Activated CD4-positive, alpha-beta T cell treated with anti-CD3 and anti-CD28 coated beads, Interleukin-2, amount 10 ng/mL, durations not matched to agents 24 days and 14 days (primary cell): ENCODE measurements around the gene COPS7A. TPM values are rescaled to one million over a fixed set of nuclear protein-coding genes. Genes with fewer than 3 reads are reported as not detected.
A peak's percentile ranks its signal among the peaks of the same experiment; 100 is the strongest.

Experiments used
- DNase-seq: peaks from one replicate; pipeline ENCODE4 v3.0.0; 2022
- H3K27ac Mint-ChIP-seq: one replicate; pipeline ENCODE4 v1.8.0; 2022; ENCODE audit warnings: mild to moderate bottlenecking, mixed read lengths
- H3K27me3 Mint-ChIP-seq: one replicate; pipeline ENCODE4 v1.8.0; 2022; ENCODE audit warnings: mixed read lengths
- H3K36me3 Mint-ChIP-seq: one replicate; pipeline ENCODE4 v1.8.0; 2022; ENCODE audit warnings: low read depth, mild to moderate bottlenecking, mixed read lengths
- H3K4me1 Mint-ChIP-seq: one replicate; pipeline ENCODE4 v1.8.0; 2021; ENCODE audit warnings: mixed read lengths
- H3K4me3 Mint-ChIP-seq: one replicate; pipeline ENCODE4 v1.8.0; 2022; ENCODE audit warnings: mild to moderate bottlenecking, moderate library complexity, mixed read lengths
- H3K9me3 Mint-ChIP-seq: one replicate; pipeline ENCODE4 v1.8.0; 2021; ENCODE audit warnings: mixed read lengths
- intact Hi-C: fragments of 100-400 bp; cut with micrococcal nuclease; formaldehyde crosslinking; loops from one replicate; pipeline ENCODE4 v1.15.1; 2023
- total RNA-seq: library from RNA; stranded (reverse); gene quantifications from 2 replicates; pipeline ENCODE4 v1.2.3, GENCODE V29; 2022

COPS7A gene
- total RNA-seq, 1 donor from 2014 or later: 44.8 TPM

GRCh38 chr12:6772726-6773589 lies 49.1 kb downstream of the COPS7A start:
- peak overlapping the region; percentile 90 for H3K27ac Mint-ChIP-seq
- H3K4me3 Mint-ChIP-seq: peak overlapping the region; percentile 83
- H3K36me3 Mint-ChIP-seq: peaks cover 68% of the 10 kb centered on the region
- intact Hi-C loops: loop anchor here (1.0 kb wide), 1 partner anchor 7 kb away; no protein-coding TSS in a partner anchor
- H3K4me1 Mint-ChIP-seq: peaks cover 69% of the 10 kb centered on the region
- no peaks in the 10 kb centered on the region for H3K9me3 Mint-ChIP-seq
- DNase-seq: peak; percentile 72
- H3K27me3 Mint-ChIP-seq: no peaks in the 10 kb centered on the region

- H3K4me3 Mint-ChIP-seq: peak overlapping the region; percentile 83
- peak overlapping the region; percentile 90 for H3K27ac Mint-ChIP-seq
- peaks cover 75% of the 10 kb centered on the region for H3K36me3 Mint-ChIP-seq
- no peaks in the 10 kb centered on the region for H3K9me3 Mint-ChIP-seq
- intact Hi-C loops: no loop called here
- peaks cover 69% of the 10 kb centered on the region for H3K4me1 Mint-ChIP-seq
- no peaks in the 10 kb centered on the region for H3K27me3 Mint-ChIP-seq
- DNase-seq: peak; percentile 79
These were observed 49.9 kb downstream of the COPS7A start for GRCh38 chr12:6773590-6774351.

- Mint-ChIP-seq H3K4me1 (peaks cover 71% of the 10 kb centered on the region), H3K4me3 (peak overlapping the region; percentile 83), H3K9me3 (no peaks in the 10 kb centered on the region), H3K27me3 (no peaks in the 10 kb centered on the region), H3K36me3 (peaks cover 73% of the 10 kb centered on the region), H3K27ac (peak overlapping the region; percentile 75)
- intact Hi-C loops: loop anchor here (1.0 kb wide), 1 partner anchor 8 kb away; the partner anchor contains the start of gene PTMS
- no peak for DNase-seq
These were observed 50.7 kb downstream of the COPS7A start for GRCh38 chr12:6774499-6775062.

- peaks cover 68% of the 10 kb centered on the region for H3K36me3 Mint-ChIP-seq
These were observed 51.6 kb downstream of the COPS7A start for GRCh38 chr12:6775185-6776174.

GRCh38 chr12:6777386-6777785 lies 53.5 kb downstream of the COPS7A start:
- peaks cover 66% of the 10 kb centered on the region for H3K4me1 Mint-ChIP-seq
- no peaks in the 10 kb centered on the region for H3K27me3 Mint-ChIP-seq
- DNase-seq: no peak
- peak overlapping the region; percentile 84 for H3K4me3 Mint-ChIP-seq
- H3K27ac Mint-ChIP-seq: peak overlapping the region; percentile 6
- no peaks in the 10 kb centered on the region for H3K9me3 Mint-ChIP-seq
- peaks cover 55% of the 10 kb centered on the region for H3K36me3 Mint-ChIP-seq
- intact Hi-C loops: no loop called here

More at GRCh38 chr12:6775185-6776174, 51.6 kb downstream of the COPS7A start:
- Mint-ChIP-seq H3K4me1 (peaks cover 73% of the 10 kb centered on the region), H3K9me3 (no peaks in the 10 kb centered on the region), H3K27ac (peak overlapping the region; percentile 75), H3K4me3 (peak overlapping the region; percentile 83), H3K27me3 (no peaks in the 10 kb centered on the region)
- no peak for DNase-seq
- intact Hi-C loops: loop anchor here (1.0 kb wide), 1 partner anchor 9 kb away; the partner anchor contains the start of gene PTMS

GRCh38 chr12:6778217-6778573 lies 54.3 kb downstream of the COPS7A start:
- no peaks in the 10 kb centered on the region for H3K27me3 Mint-ChIP-seq
- intact Hi-C loops: loop anchor here (2.0 kb wide), 1 partner anchor 89 kb away; the partner anchor contains the start of gene ZNF384
- no peaks in the 10 kb centered on the region for H3K9me3 Mint-ChIP-seq
- peak overlapping the region; percentile 88 for H3K27ac Mint-ChIP-seq
- peaks cover 52% of the 10 kb centered on the region for H3K36me3 Mint-ChIP-seq
- peaks cover 72% of the 10 kb centered on the region for H3K4me1 Mint-ChIP-seq
- H3K4me3 Mint-ChIP-seq: peak overlapping the region; percentile 84
- no peak for DNase-seq

GRCh38 chr12:6778574-6779550 lies 55.0 kb downstream of the COPS7A start:
- intact Hi-C loops: loop anchor here (1.0 to 2.0 kb wide), 3 partner anchors 26 to 90 kb away; partner anchors contain the start of genes MLF2 and ZNF384
- peak overlapping the region; percentile 88 for H3K27ac Mint-ChIP-seq
- peak; percentile 97 for DNase-seq

GRCh38 chr12:6779708-6780432 lies 56.0 kb downstream of the COPS7A start:
- intact Hi-C loops: loop anchor here (1.0 to 2.0 kb wide), 5 partner anchors 8 to 91 kb away; partner anchors contain the start of genes CD4, LAG3, MLF2 and ZNF384
- Mint-ChIP-seq H3K4me1 (peaks cover 78% of the 10 kb centered on the region), H3K4me3 (peak overlapping the region; percentile 35), H3K9me3 (no peaks in the 10 kb centered on the region), H3K27me3 (no peaks in the 10 kb centered on the region), H3K27ac (peak overlapping the region; percentile 88), H3K36me3 (peaks cover 37% of the 10 kb centered on the region)
- peak; percentile 72 for DNase-seq

More at GRCh38 chr12:6778574-6779550, 55.0 kb downstream of the COPS7A start:
- Mint-ChIP-seq H3K27me3 (no peaks in the 10 kb centered on the region), H3K4me3 (peak overlapping the region; percentile 84), H3K36me3 (peaks cover 48% of the 10 kb centered on the region), H3K9me3 (no peaks in the 10 kb centered on the region), H3K4me1 (peaks cover 76% of the 10 kb centered on the region)

- peak overlapping the region; percentile 68 for H3K4me3 Mint-ChIP-seq
- no peaks in the 10 kb centered on the region for H3K9me3 Mint-ChIP-seq
- DNase-seq: peak; percentile 75
- intact Hi-C loops: loop anchor here (1.0 kb wide), 2 partner anchors 8 to 9 kb away; partner anchors contain the start of genes CD4 and LAG3
- H3K36me3 Mint-ChIP-seq: peaks cover 30% of the 10 kb centered on the region
- H3K27ac Mint-ChIP-seq: peak overlapping the region; percentile 88
- H3K27me3 Mint-ChIP-seq: no peaks in the 10 kb centered on the region
- H3K4me1 Mint-ChIP-seq: peaks cover 72% of the 10 kb centered on the region
These were observed 56.7 kb downstream of the COPS7A start for GRCh38 chr12:6780573-6780972.
